HEK293T (cell line): ENCODE measurements around the gene ACTN3.
"Not testable (repeated sequence)": the region's sequence is repeated elsewhere in the genome, so short reads cannot be mapped to it uniquely, and the experiment has no call there.

Source experiments
- CTCF ChIA-PET: fragments of 350-600 bp; formaldehyde crosslinking; extraction: SDS; loops from one replicate; lab custom pipeline; 2021; ENCODE audit warnings: antibody characterized with exemption, inconsistent platforms; lab: Yijun Ruan, JAX
- POLR2A ChIA-PET: fragments of 350-600 bp; formaldehyde crosslinking; extraction: SDS; loops from one replicate; lab custom pipeline; 2020; ENCODE audit warnings: antibody characterized with exemption, inconsistent platforms; lab: Yijun Ruan, JAX
- DNase-seq: peaks from one replicate; pipeline ENCODE4 v3.0.0; 2012; ENCODE audit warnings: mixed read lengths; ENCODE audit errors: extremely low spot score
- ARNT ChIP-seq: fragments of 450-650 bp; IDR thresholded peaks from 2 replicates; pipeline ENCODE4 v1.6.1; 2017; ENCODE audit warnings: mild to moderate bottlenecking
- BHLHE40 ChIP-seq: fragments of 450-650 bp; IDR thresholded peaks from 2 replicates; pipeline ENCODE4 v1.6.1; 2016; ENCODE audit warnings: mild to moderate bottlenecking, moderate library complexity, borderline replicate concordance
- CTBP1 ChIP-seq: fragments of 450-650 bp; IDR thresholded peaks from 2 replicates; pipeline ENCODE4 v1.6.1; 2016; ENCODE audit warnings: borderline replicate concordance
- ELF4 ChIP-seq: fragments of 450-650 bp; IDR thresholded peaks from 2 replicates; pipeline ENCODE4 v1.6.1; 2017; ENCODE audit warnings: antibody characterized with exemption
- FOXA1 ChIP-seq: fragments of 450-650 bp; IDR thresholded peaks from 2 replicates; pipeline ENCODE4 v1.6.1; 2016; ENCODE audit warnings: mild to moderate bottlenecking
- FOXK2 ChIP-seq: fragments of 450-650 bp; IDR thresholded peaks from 2 replicates; pipeline ENCODE4 v1.6.1; 2016; ENCODE audit warnings: mild to moderate bottlenecking
- FOXM1 ChIP-seq: fragments of 450-650 bp; IDR thresholded peaks from 2 replicates; pipeline ENCODE4 v1.6.1; 2017; ENCODE audit warnings: mild to moderate bottlenecking, borderline replicate concordance
- HDGF ChIP-seq: fragments of 450-650 bp; IDR thresholded peaks from 2 replicates; pipeline ENCODE4 v1.6.1; 2017; ENCODE audit warnings: antibody characterized with exemption, borderline replicate concordance
- L3MBTL2 ChIP-seq: fragments of 450-650 bp; conservative IDR thresholded peaks from 2 replicates; pipeline ENCODE4 v1.6.1; 2016; ENCODE audit warnings: mild to moderate bottlenecking
- LEF1 ChIP-seq: fragments of 450-650 bp; IDR thresholded peaks from 2 replicates; pipeline ENCODE4 v1.6.1; 2017; ENCODE audit warnings: mild to moderate bottlenecking, borderline replicate concordance
- NFRKB ChIP-seq: fragments of 450-650 bp; IDR thresholded peaks from 2 replicates; pipeline ENCODE4 v1.6.1; 2016; ENCODE audit warnings: mild to moderate bottlenecking, moderate library complexity
- SP1 ChIP-seq: fragments of 450-650 bp; IDR thresholded peaks from 2 replicates; pipeline ENCODE4 v1.6.1; 2017
- SUZ12 ChIP-seq: fragments of 450-650 bp; IDR thresholded peaks from 2 replicates; pipeline ENCODE4 v1.6.1; 2016; ENCODE audit warnings: mild to moderate bottlenecking
- TARDBP ChIP-seq: fragments of 450-650 bp; IDR thresholded peaks from 2 replicates; pipeline ENCODE4 v1.6.1; 2016
- ZNF384 ChIP-seq: fragments of 450-650 bp; IDR thresholded peaks from 2 replicates; pipeline ENCODE4 v1.6.1; 2016
- TF ChIP-seq, protein P1 (sequence below): fragments of 450-650 bp; IDR thresholded peaks from 2 replicates; pipeline ENCODE4 v1.6.1; 2016

The ACTN3 gene

DNA sequence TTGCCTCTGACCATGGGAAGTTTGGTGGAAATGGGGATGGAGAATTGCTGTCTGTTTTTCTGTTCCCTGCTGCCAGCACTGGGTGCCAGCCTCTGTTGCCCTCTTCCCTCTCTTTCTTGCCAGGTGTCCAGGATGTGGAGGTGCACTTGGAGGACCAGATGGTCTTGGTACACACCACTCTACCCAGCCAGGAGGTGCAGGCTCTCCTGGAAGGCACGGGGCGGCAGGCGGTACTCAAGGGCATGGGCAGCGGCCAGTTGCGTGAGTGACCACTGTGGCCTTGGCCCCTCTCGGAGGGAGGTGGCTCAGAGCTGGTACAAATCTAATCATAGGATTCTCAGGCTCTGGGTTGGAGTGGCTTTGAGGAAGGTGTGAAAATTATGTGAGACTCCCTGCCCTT is 52.3 kb downstream of the ACTN3 start:
- CTCF ChIA-PET = no interaction called here
- POLR2A ChIA-PET = interaction anchor here (2.4 kb wide), 1 partner anchor 17 kb away, joined by 8 read pairs; the partner anchor contains the start of gene RBM14
- DNase-seq = no peak
- TF ChIP-seq ZNF384 = no peak
- no peak for TF ChIP-seq SP1
- no peak for TF ChIP-seq SUZ12
- no peak for TF ChIP-seq NFRKB

DNA sequence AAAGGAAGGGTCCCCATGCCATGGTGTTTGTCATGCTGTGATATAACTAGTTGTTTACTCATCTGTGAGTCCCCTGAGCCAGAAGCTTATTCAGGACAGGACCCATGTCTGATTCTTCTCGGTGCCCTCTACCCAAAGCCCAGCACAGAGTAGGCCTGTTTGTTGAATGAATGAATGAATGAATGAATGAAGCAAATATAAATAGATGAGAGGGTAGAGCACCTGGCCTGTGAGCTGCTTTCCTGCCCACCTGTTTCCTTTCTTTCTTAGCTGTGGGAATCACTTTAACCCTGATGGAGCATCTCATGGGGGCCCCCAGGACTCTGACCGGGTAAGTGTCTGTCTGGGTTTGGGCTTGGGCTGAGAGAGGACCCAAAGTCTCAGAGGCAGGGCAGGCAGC is 53.5 kb downstream of the ACTN3 start:
- ChIA-PET CTCF (interaction anchor here (0.8 kb wide), 1 partner anchor 8 kb away, joined by 3 read pairs; no protein-coding TSS in a partner anchor), POLR2A (interaction anchor here (0.7 to 2.4 kb wide), 3 partner anchors 16 to 78 kb away, joined by 3 to 8 read pairs (median 3); partner anchors contain the start of genes RBM14 and RBM4B)
- no peak for TF ChIP-seq BHLHE40
- TF ChIP-seq SUZ12 = no peak
- TF ChIP-seq ZNF384 = no peak
- DNase-seq = no peak

DNA sequence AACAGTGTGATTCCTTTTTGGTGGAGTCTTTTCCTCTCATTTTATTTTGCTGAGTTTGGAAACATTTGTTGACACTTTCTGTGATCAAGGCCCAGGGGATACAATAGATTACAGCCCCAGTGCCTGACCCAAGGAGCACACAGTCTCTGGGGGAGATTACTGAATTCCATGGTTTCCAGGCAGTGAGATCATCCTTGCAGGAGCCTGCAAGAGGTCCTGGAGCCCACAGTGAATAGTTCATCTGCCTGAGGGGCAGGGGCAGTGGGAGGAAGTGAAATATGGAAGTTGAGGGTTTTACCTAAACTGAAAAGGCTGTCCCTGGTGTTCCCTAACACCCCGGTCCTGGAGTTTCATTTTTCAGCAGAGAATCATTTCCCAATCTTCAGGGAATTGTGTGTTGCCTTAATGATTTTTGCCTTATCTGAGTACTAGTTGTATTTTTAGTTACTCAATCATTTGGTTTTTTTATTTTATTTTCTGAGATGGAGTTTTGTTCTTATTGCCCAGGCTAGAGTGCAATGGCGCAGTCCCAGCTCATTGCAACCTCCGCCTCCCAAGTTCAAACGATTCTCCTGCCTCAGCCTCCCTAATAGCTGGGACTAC is 54.0 kb downstream of the ACTN3 start:
- CTCF ChIA-PET = interaction anchor here (0.6 to 0.8 kb wide), 2 partner anchors 8 to 234 kb away, joined by 3 to 4 read pairs; no protein-coding TSS in a partner anchor
- no peak for DNase-seq
- TF ChIP-seq ELF4 = no peak
- TF ChIP-seq, protein P1, sequence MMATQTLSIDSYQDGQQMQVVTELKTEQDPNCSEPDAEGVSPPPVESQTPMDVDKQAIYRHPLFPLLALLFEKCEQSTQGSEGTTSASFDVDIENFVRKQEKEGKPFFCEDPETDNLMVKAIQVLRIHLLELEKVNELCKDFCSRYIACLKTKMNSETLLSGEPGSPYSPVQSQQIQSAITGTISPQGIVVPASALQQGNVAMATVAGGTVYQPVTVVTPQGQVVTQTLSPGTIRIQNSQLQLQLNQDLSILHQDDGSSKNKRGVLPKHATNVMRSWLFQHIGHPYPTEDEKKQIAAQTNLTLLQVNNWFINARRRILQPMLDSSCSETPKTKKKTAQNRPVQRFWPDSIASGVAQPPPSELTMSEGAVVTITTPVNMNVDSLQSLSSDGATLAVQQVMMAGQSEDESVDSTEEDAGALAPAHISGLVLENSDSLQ = no peak
- no peak for TF ChIP-seq FOXA1
- no peak for TF ChIP-seq NFRKB
- no peak for TF ChIP-seq ARNT
- no peak for TF ChIP-seq TARDBP
- no peak for TF ChIP-seq HDGF
- no peak for TF ChIP-seq CTBP1
- no peak for TF ChIP-seq SP1
- TF ChIP-seq FOXK2 = no peak
- no peak for TF ChIP-seq FOXM1
- TF ChIP-seq L3MBTL2 = no peak
- no peak for TF ChIP-seq SUZ12
- TF ChIP-seq LEF1 = no peak
- TF ChIP-seq ZNF384 = no peak
- no peak for TF ChIP-seq BHLHE40
- POLR2A ChIA-PET = interaction anchor here (1.4 to 2.4 kb wide), 2 partner anchors 16 to 77 kb away, joined by 3 to 8 read pairs; partner anchors contain the start of genes RBM14 and RBM4B

DNA sequence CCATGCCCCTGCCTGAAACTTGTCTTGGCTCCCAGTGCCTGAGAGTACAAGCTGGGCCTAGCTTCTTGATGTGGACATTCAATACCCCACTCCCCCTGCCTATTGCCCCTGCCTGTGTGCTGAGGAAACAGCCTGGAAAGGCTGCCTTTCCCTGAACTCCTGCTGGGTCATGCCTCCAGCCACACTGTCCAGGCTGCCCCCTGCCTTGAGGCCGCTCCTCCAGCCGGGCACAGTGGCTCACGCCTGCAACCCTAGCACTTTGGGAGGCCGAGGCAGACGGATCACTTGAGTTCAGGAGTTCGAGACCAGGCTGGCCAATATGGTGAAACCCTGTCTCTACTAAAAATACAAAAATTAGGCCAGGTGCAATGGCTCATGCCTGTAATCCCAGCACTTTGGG is 56.4 kb downstream of the ACTN3 start:
- TF ChIP-seq SUZ12 = no peak
- TF ChIP-seq TARDBP = no peak
- TF ChIP-seq L3MBTL2 = no peak
- no peak for TF ChIP-seq ELF4
- TF ChIP-seq NFRKB = no peak
- TF ChIP-seq, protein P1 = no peak
- no peak for TF ChIP-seq BHLHE40
- CTCF ChIA-PET = no interaction called here
- no peak for DNase-seq
- POLR2A ChIA-PET = interaction anchor here (1.4 kb wide), 2 partner anchors 10 to 14 kb away, joined by 3 to 5 read pairs; partner anchors contain the start of genes CCDC87 and RBM14

DNA sequence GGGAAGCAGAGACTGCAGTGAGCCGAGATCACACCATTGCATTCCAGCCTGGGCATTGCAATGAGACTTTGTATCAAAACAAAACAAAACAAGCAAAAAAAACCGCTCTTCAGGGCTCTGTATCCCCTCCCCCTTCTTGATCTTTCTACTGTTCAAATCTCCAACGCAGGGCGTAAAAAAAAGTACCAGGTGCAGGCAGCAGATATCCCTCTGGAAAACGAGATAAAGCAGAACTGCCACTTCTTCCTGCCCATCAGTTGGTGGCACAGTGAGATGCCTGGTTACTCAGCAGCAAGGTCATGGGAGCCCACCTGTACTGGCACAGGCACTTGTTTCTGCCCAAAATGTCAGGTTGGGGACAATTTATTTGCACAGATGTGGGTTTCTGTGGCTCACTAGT is 57.5 kb downstream of the ACTN3 start:
- ChIA-PET POLR2A (interaction anchor here (3.6 kb wide), 1 partner anchor 13 kb away, joined by 23 read pairs; the partner anchor contains the start of gene RBM14), CTCF (no interaction called here)
- TF ChIP-seq HDGF (no peak), LEF1 (no peak), L3MBTL2 (no peak), ARNT (no peak), SUZ12 (no peak), FOXK2 (no peak), TARDBP (no peak), ELF4 (no peak), FOXM1 (no peak), NFRKB (no peak)
- TF ChIP-seq, protein P1 = no peak
- DNase-seq = no peak

DNA sequence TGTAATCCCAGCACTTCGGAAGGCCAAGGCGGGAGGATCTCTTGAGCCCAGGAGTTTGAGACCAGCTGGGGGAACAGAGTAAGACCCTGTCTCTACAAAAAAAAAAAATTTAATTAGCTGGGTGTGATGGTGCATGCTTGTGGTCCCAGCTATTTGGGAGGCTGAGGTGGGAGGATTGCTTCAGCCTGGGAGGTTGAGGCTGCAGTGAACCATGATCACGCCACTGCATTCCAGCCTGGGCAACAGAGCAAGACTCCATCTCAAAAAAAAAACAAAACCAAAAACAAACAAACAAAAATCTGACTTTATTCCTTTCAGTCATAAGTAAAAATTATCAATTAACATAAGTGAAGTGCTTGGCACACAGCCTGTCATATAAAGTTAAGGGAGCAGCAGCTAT is 59.9 kb downstream of the ACTN3 start:
- POLR2A ChIA-PET = interaction anchor here (1.1 to 3.6 kb wide), 3 partner anchors 10 to 31 kb away, joined by 4 to 23 read pairs (median 8); partner anchors contain the start of genes CCDC87, RBM14 and RBM4
- CTCF ChIA-PET = interaction anchor here (0.7 to 0.9 kb wide), 2 partner anchors 8 to 17 kb away, joined by 3 to 5 read pairs; no protein-coding TSS in a partner anchor

More for the DNA sequence above, 59.9 kb downstream of the ACTN3 start:
- not testable (repeated sequence) for DNase-seq
